ENCODE measurements around the gene VAV3. TPM values are rescaled to one million over a fixed set of nuclear protein-coding genes. Genes with fewer than 3 reads are reported as not detected.

The VAV3 gene
- polyA plus RNA-seq, 3 donors from 2014 or later: 17.6 to 19.4 (median 18.8) TPM

DNA sequence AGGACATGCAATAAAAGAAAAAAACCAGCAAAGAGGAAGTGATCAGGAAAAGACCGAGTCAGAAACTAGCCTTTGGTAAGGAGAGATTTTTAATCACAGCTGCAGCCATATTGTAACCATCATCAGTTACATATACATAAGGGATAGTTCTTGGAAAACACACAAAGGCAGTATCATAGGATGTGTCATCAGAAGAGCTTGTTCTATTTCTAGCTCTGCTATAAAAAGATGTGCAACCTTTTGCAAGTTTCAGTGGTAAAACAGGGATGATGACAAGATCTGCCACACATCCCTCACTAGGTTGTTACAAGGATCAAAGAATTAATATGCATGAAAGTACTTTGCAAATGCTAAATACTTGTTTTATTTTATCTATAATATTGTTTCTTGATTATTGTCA, 342.0 kb downstream of the VAV3 start:
- Mint-ChIP-seq H3K4me3 (no peak overlapping the region), H3K27me3 (ENCODE audit: low read depth in 3 of 3) (peaks cover 0 to 2% (median 0%) of the 10 kb centered on the region in 3 donors), H3K36me3 (peaks cover 0 to 9% (median 3%) of the 10 kb centered on the region in 3 donors), H3K9me3 (no peaks in the 10 kb centered on the region), H3K27ac (peak overlapping the region in 1 of 6 donors; percentile 8), H3K4me1 (peaks cover 23 to 48% of the 10 kb centered on the region in 2 donors)
- DNase-seq: no peak

- peak overlapping the region in 2 of 6 donors; percentile 8 to 34 for H3K27ac Mint-ChIP-seq
- no peak for DNase-seq
- H3K4me1 Mint-ChIP-seq: peaks cover 27 to 52% of the 10 kb centered on the region in 2 donors
- no peaks in the 10 kb centered on the region for H3K9me3 Mint-ChIP-seq
- peaks cover 3 to 12% (median 6%) of the 10 kb centered on the region in 3 donors for H3K36me3 Mint-ChIP-seq
- no peak overlapping the region for H3K4me3 Mint-ChIP-seq
- peaks cover 0 to 2% (median 0%) of the 10 kb centered on the region in 3 donors for H3K27me3 Mint-ChIP-seq (ENCODE audit: low read depth in 3 of 3)
Observed at GRCh38 chr1:107622535-107622934, 342.4 kb downstream of the VAV3 start.

DNA sequence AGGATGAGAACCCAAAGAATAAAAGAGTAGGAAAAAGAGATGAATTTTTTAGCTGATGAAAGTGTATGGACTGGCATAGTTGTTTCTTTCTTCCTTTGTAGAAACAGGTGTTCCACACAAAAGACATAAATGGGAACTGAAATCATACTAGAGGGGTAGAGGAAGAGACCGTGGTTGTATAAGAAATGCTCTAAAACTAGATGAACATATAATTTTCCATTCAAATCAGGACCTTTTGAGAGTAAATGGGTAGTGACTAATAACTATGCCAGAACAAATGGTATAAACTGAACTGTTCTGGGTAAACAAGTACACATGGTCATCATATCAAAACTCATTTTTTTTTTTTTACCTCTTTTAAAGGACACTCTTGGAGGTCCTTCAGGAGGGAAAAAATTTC, 344.2 kb downstream of the VAV3 start:
- Mint-ChIP-seq H3K27me3 (ENCODE audit: low read depth in 3 of 3) (peaks cover 0 to 2% (median 0%) of the 10 kb centered on the region in 3 donors), H3K9me3 (no peaks in the 10 kb centered on the region), H3K36me3 (peaks cover 16 to 21% (median 18%) of the 10 kb centered on the region in 3 donors), H3K27ac (no peak overlapping the region), H3K4me1 (peaks cover 27 to 55% of the 10 kb centered on the region in 2 donors), H3K4me3 (no peak overlapping the region)
- no peak for DNase-seq

DNA sequence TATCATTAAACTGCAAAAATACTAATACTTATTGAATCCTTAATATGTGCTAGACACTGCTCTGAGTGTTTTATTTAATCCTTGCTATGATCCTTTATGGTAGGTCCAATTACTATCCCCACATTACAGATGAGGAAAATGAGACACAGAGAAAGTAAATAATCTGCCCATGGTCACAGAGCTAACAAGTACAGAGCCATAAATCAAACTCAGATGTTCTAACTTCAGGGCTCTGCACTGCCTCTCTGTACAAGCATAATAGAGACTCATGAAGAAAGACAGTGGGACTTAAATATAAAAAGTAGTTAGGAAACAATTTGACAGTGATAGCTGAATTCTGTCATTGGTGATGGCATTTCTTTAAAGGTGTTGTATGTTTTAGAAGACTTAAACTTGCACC, 346.4 kb downstream of the VAV3 start:
- no peak for DNase-seq
- H3K27me3 Mint-ChIP-seq (ENCODE audit: low read depth in 3 of 3): peaks cover 0 to under 1% (median 0%) of the 10 kb centered on the region in 3 donors
- H3K4me1 Mint-ChIP-seq: peaks cover 33 to 55% of the 10 kb centered on the region in 2 donors
- H3K36me3 Mint-ChIP-seq: peaks cover 35 to 38% (median 36%) of the 10 kb centered on the region in 3 donors
- peak overlapping the region in 2 of 6 donors; percentile 5 to 31 for H3K27ac Mint-ChIP-seq
- H3K9me3 Mint-ChIP-seq: no peaks in the 10 kb centered on the region
- no peak overlapping the region for H3K4me3 Mint-ChIP-seq

- H3K4me1 Mint-ChIP-seq: peaks cover 30 to 49% of the 10 kb centered on the region in 2 donors
- H3K27ac Mint-ChIP-seq: peak overlapping the region in 1 of 6 donors; percentile 31
- no peak overlapping the region for H3K4me3 Mint-ChIP-seq
- DNase-seq: no peak
- H3K27me3 Mint-ChIP-seq (ENCODE audit: low read depth in 3 of 3): no peaks in the 10 kb centered on the region
- peaks cover 41 to 44% (median 42%) of the 10 kb centered on the region in 3 donors for H3K36me3 Mint-ChIP-seq
- H3K9me3 Mint-ChIP-seq: peaks cover 0 to 5% (median 4%) of the 10 kb centered on the region in 6 donors
Observed at GRCh38 chr1:107617921-107618320, 347.1 kb downstream of the VAV3 start.

GRCh38 chr1:107617456-107617855, 347.5 kb downstream of the VAV3 start:
- H3K9me3 Mint-ChIP-seq: peaks cover 0 to 9% (median 7%) of the 10 kb centered on the region in 6 donors
- H3K4me3 Mint-ChIP-seq: no peak overlapping the region
- peak overlapping the region in 1 of 6 donors; percentile 12 for H3K27ac Mint-ChIP-seq
- no peak for DNase-seq
- H3K36me3 Mint-ChIP-seq: peaks cover 44 to 48% (median 46%) of the 10 kb centered on the region in 3 donors
- no peaks in the 10 kb centered on the region for H3K27me3 Mint-ChIP-seq (ENCODE audit: low read depth in 3 of 3)
- H3K4me1 Mint-ChIP-seq: peaks cover 25 to 44% of the 10 kb centered on the region in 2 donors

- peaks cover 36 to 60% (median 47%) of the 10 kb centered on the region in 3 donors for H3K36me3 Mint-ChIP-seq
- H3K9me3 Mint-ChIP-seq: peaks cover 0 to 12% (median 11%) of the 10 kb centered on the region in 6 donors
- peaks cover 0 to 19% of the 10 kb centered on the region in 2 donors for H3K4me1 Mint-ChIP-seq
- peaks cover 0 to 3% (median 3%) of the 10 kb centered on the region in 3 donors for H3K27me3 Mint-ChIP-seq (ENCODE audit: low read depth in 3 of 3)
- DNase-seq: no peak
- H3K27ac Mint-ChIP-seq: no peak overlapping the region
- H3K4me3 Mint-ChIP-seq: no peak overlapping the region
Observed at GRCh38 chr1:107609808-107610207, 355.2 kb downstream of the VAV3 start.

DNA sequence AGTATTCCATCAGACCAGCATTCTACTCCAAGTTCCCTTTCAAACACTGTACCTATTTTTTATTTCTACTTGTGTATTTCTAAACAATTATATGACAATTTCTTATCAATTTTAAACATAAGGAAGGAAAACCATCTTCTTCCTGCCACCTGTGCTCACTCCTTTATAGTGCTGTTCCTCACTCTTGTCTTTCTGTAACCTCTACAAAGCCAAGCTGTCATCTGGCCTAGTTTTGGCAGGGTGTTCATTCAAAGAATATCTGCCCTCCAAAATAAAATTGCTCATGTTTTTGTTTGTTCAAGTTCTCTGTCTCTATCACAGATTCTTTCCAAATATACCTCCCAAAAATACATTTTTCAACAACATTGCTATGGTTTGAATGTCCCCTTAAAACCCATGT, 360.2 kb downstream of the VAV3 start:
- Mint-ChIP-seq H3K27ac (no peak overlapping the region), H3K9me3 (peaks cover 0 to 2% (median 0%) of the 10 kb centered on the region in 6 donors), H3K4me3 (no peak overlapping the region), H3K27me3 (ENCODE audit: low read depth in 3 of 3) (peaks cover 0 to 3% (median 1%) of the 10 kb centered on the region in 3 donors), H3K4me1 (peaks cover 9 to 54% of the 10 kb centered on the region in 2 donors), H3K36me3 (peaks cover 18 to 39% (median 20%) of the 10 kb centered on the region in 3 donors)
- no peak for DNase-seq

- Mint-ChIP-seq H3K4me1 (peaks cover 9 to 59% of the 10 kb centered on the region in 2 donors), H3K4me3 (no peak overlapping the region), H3K27ac (peak overlapping the region in 3 of 6 donors; percentile 9 to 56 (median 27)), H3K9me3 (no peaks in the 10 kb centered on the region), H3K27me3 (ENCODE audit: low read depth in 3 of 3) (peaks cover 0 to 3% (median 0%) of the 10 kb centered on the region in 3 donors), H3K36me3 (peaks cover 12 to 27% (median 17%) of the 10 kb centered on the region in 3 donors)
- no peak for DNase-seq
Observed at GRCh38 chr1:107600607-107601160, 364.3 kb downstream of the VAV3 start.

DNA sequence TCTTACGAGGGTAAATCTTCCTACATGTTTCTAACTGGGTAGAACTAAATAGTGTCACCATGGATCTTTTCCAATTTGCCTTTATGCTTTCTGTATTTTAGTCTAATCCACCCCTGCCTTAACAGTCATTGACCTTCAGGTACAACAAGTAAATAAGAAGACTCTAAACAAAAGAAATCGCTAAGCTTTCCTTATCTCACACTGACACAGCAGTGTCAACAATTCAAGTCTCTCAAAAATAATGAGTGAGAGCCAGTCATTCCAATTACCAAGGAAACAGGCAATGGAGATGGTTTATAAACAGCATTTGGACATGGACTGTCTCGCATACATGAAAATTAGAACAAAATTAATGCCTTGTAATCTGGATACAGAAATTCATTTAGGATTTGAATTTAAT, 365.8 kb downstream of the VAV3 start:
- Mint-ChIP-seq H3K27ac (peak overlapping the region in 1 of 6 donors; percentile 0), H3K27me3 (ENCODE audit: low read depth in 3 of 3) (peaks cover 0 to 2% (median 0%) of the 10 kb centered on the region in 3 donors), H3K36me3 (peaks cover 17 to 26% (median 23%) of the 10 kb centered on the region in 3 donors)

GRCh38 chr1:107597290-107597689, 367.7 kb downstream of the VAV3 start:
- Mint-ChIP-seq H3K36me3 (peaks cover 17 to 24% (median 23%) of the 10 kb centered on the region in 3 donors), H3K27ac (no peak overlapping the region), H3K4me3 (no peak overlapping the region), H3K9me3 (no peaks in the 10 kb centered on the region), H3K27me3 (ENCODE audit: low read depth in 3 of 3) (peaks cover 0 to 2% (median 0%) of the 10 kb centered on the region in 3 donors), H3K4me1 (peaks cover 17 to 55% of the 10 kb centered on the region in 2 donors)
- DNase-seq: no peak

More for the DNA sequence above, 365.8 kb downstream of the VAV3 start:
- no peak for DNase-seq
- Mint-ChIP-seq H3K4me1 (peaks cover 15 to 58% of the 10 kb centered on the region in 2 donors), H3K4me3 (no peak overlapping the region), H3K9me3 (no peaks in the 10 kb centered on the region)

DNA sequence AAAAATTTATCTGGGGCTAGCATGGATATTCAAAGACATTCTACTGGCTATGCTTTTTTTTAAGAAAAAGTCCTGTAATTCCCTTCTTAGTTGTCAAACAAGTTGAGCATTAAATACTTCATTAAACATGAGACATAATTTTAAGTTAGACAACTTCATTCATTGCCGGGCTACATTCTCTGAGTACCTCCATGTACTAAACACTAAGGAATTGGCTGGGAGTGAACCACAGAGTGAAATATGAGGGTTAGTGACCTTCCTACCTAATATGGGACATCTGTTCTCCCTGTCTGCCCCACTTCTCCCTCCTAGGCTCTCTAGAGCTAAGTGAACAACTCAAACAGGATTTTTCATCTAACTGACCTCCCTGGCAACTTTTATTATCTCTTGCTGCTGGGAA, 370.4 kb downstream of the VAV3 start:
- H3K36me3 Mint-ChIP-seq: peaks cover 14 to 23% (median 14%) of the 10 kb centered on the region in 3 donors
- peak overlapping the region in 4 of 6 donors; percentile 2 to 75 (median 27) for H3K27ac Mint-ChIP-seq
- no peak overlapping the region for H3K4me3 Mint-ChIP-seq
- H3K4me1 Mint-ChIP-seq: peaks cover 19 to 49% of the 10 kb centered on the region in 2 donors
- peaks cover 0 to 2% (median 0%) of the 10 kb centered on the region in 3 donors for H3K27me3 Mint-ChIP-seq (ENCODE audit: low read depth in 3 of 3)
- DNase-seq: no peak
- no peaks in the 10 kb centered on the region for H3K9me3 Mint-ChIP-seq

GRCh38 chr1:107593501-107594209, 371.3 kb downstream of the VAV3 start:
- DNase-seq: no peak
- Mint-ChIP-seq H3K4me1 (peaks cover 19 to 44% of the 10 kb centered on the region in 2 donors), H3K36me3 (peaks cover 14 to 17% (median 14%) of the 10 kb centered on the region in 3 donors), H3K9me3 (no peaks in the 10 kb centered on the region), H3K27ac (peak overlapping the region in 4 of 6 donors; percentile 17 to 55 (median 44)), H3K27me3 (ENCODE audit: low read depth in 3 of 3) (peaks cover 0 to 2% (median 0%) of the 10 kb centered on the region in 3 donors), H3K4me3 (peak overlapping the region in 1 of 5 donors; percentile 9)
